Testis (tissue), 2 donors: ENCODE measurements around the gene FERMT3.

Source experiments
- CTCF ChIP-seq, 3 experiments: fragments of 450-650 bp in 2 of 3; fragments of 200-600 bp in 1 of 3; sonication (generic) in 1 of 3; IDR thresholded peaks; one replicate each; pipeline ENCODE4 v1.5.1; 2016 to 2019; ENCODE audit warnings: antibody characterized with exemption in 3 of 3, mild to moderate bottlenecking in 2 of 3, moderate library complexity in 1 of 3
- POLR2A ChIP-seq: fragments of 450-650 bp; IDR thresholded peaks from one replicate; pipeline ENCODE4 v1.6.1; 2017; ENCODE audit warnings: antibody characterized with exemption, mild to moderate bottlenecking, moderate library complexity

GRCh38 chr11:64222651-64223000 lies 16.1 kb downstream of the FERMT3 start:
- no peak for TF ChIP-seq POLR2A
- TF ChIP-seq CTCF (IDR thresholded peaks at IDR 0.05), result no peak
